Measurements from ENCODE around the gene XAGE5.
A peak's percentile ranks its signal among the peaks of the same experiment; 100 is the strongest.
"Not testable (repeated sequence)": the region's sequence is repeated elsewhere in the genome, so short reads cannot be mapped to it uniquely, and the experiment has no call there.

Gene XAGE5, protein sequence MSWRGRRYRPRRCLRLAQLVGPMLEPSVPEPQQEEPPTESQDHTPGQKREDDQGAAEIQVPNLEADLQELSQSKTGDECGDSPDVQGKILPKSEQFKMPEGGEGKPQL

DNA sequence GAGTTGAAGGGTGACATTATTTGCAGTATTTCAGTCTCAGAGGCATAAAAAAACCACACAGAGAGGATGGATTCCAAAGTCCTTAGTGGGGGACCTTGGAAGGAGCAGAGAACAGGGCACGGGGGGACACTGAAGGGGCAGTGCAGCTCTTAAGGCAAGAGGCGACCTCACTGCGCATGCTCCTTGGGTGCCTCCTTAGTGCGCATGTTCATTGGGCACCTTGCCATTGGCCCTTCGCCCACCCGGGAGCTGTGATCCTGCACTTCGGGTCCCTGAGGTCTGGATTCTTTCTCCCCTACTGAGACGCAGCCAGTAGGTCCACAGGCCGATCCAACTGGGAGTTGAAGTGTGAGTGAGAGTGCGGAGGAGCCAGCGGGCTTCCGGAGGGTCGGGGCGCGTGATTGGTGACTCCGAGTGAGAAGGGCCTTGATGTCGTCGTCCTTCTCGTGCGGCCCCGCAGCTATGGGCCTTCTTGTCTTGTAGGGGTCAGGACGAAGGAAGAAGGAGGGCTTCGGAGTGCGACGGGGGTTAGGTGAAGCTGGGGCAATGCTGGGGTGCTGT is at the start of gene XAGE5:
Gene XAGE5 (plus strand): TSS at position 223 of the 561 bp plus-strand sequence. CDS start 1,280 bp downstream, outside the sequence.
- DNase-seq (ENCODE audit: low read depth, low spot score), result no peak
- no peak within 1 kb of the TSS for H3K27ac ChIP-seq

- DNase-seq (ENCODE audit: low read depth, low spot score); H3K27ac ChIP-seq: not testable (repeated sequence)
Measured at GRCh38 chrX:52765983-52766382, 45.1 kb upstream of the XAGE5 start.

DNA sequence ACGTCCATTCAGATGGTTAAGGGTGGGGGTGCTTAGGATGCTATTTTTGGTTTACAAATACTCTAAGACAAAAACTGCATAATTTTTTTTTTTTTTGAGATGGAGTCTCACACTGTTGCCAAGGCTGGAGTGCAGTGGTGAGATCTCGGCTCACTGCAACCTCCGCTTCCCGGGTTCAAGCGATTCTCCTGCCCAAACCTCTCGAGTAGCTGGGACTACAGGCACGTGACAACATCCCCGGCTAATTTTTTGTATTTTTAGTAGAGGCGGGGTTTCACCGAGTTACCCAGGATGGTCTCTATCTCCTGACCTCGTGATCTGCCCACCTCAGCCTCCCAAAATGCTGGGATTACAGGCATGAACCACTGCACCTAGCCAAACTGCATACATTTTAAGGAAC is 37.6 kb upstream of the XAGE5 start:
- not testable (repeated sequence) for H3K27ac ChIP-seq

GRCh38 chrX:52797327-52797726 is 13.8 kb upstream of the XAGE5 start, which contains the start of gene SPANXN5:
SPANXN5 (minus strand) TSS chrX:52797427; CDS start chrX:52797348, 79 bp downstream.
- DNase-seq (ENCODE audit: low read depth, low spot score), result not testable (repeated sequence)
- peak within 1 kb of the TSS; percentile 51 for H3K27ac ChIP-seq

More for the DNA sequence above, 37.6 kb upstream of the XAGE5 start:
- DNase-seq (ENCODE audit: low read depth, low spot score), result not testable (repeated sequence)

DNA sequence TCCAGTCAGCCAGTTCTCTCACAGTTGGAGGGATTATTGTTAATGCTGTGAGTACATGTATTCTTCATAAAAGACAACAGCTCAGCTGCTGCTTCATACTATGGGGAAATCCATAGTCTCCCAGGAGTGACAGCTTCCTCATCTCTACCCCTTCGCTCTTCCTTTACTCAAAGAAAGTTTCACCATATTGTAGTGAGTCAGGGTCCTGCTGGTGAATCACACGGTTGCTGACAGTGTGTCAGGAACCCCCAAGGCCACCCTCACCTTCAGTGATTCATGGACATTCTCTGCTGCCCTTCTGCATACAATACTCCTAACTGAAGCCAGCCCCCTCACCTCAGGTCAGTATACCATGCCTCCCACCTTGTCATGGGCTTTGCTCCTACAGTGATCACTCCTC is 6.2 kb upstream of the XAGE5 start:
- H3K27ac ChIP-seq; DNase-seq (ENCODE audit: low read depth, low spot score): not testable (repeated sequence)

DNA sequence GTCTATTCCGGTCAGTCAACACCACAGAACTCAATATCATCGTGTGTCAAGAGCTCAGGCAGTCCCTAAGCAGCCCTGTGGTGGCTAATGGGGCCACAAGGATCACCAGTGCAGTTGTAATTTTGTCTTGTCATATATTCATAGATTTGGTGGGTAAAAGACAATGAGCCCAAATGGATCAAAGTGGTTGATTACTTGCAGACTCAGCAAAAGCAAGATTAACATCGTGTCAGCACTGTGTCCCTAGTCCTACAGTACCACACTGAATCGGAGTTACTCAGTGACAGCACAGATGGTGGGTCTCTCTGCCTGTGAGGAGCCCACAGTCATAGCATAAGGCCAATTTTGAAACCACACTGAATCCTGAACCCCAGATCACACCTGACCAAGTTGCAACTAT is 8.7 kb downstream of the XAGE5 start:
- DNase-seq (ENCODE audit: low read depth, low spot score), result no peak
- H3K27ac ChIP-seq, result no peak overlapping the region

DNA sequence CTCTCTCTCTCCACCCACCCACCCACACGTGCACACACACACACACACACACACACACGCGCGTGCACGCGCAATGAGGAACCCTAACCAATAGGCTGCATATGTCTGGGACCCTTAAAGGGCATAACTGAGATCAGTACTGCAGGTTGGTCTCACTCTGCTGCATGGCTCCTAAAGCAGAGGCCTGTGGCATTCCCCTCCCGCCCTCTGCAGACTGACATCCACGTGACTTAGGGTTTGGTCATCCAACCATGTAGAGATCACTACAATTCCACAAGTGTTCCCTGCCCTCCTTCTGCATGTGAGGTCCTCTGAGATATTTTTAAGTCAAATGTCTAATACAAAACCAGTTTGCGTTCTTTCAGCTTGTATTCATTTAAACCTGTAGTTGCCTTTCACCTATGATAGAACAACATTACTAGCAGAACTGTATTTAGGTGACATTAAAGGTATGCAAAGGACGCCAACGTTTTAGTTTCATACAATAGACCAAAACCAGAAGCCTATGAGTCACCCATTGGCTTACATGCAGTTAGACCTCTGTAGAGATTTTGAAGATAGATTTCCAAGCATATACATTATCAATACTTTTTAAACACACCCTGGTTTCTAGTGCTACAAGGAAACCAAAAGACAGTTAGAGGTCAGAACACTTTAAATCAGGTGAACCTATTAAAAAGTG is 10.1 kb downstream of the XAGE5 start:
- no peak for DNase-seq (ENCODE audit: low read depth, low spot score)
- H3K27ac ChIP-seq, result no peak overlapping the region

DNA sequence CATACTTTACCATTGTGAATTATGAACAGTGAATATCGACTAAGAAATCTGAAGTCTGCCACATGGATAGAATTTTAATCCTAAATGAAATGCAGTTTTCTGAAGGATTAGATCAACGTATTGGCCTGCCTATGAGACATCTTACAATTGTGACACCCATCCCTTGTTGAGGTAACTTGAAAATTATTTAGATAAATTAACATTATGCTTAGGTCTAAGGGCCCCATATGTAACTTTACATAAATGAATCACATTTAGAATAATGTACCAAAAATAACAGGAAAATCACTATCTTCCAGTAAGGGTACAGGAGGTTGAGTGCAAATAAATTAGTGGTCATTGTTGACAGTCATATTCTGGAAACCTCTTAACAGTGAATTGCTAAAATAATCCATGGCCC is 13.5 kb downstream of the XAGE5 start:
- no peak overlapping the region for H3K27ac ChIP-seq
- DNase-seq (ENCODE audit: low read depth, low spot score), result no peak

DNA sequence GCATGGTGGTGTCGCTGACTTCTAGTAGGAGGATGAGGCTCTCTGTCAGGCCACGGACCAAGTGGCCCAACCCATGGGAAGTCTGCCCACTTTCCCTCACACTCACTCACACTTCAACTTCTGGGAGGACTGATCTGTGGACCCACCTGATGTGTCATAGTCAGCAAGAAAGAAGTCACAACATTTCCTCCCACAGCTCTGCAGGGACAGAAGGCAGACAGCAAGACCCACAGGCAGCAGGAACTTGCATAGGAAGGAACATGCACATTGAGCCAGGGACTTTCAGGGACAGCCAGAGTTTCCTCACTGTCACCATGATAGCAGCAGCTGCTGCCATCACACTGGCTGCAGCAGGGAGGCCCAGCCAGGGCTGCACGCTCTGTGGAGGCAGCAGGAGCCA is 19.5 kb downstream of the XAGE5 start:
- no peak overlapping the region for H3K27ac ChIP-seq
- no peak for DNase-seq (ENCODE audit: low read depth, low spot score)

DNA sequence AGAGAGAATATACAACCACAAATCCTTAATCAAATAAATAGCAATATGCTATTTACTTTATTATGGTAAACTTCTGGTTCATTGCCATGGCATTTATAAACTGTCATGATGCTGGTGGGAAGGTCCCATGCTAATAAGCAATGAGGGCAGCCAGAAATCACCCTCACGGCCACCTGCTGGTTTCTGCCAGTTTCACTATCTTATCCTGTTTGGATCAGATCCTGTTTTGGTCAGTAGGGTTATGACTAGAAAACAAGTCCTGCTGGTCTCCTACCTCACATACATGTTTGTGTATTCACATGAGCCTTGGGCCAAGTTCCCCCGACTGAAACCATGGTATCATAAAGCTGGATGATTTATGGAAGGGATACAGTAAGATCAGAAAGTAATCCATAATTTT is 28.1 kb downstream of the XAGE5 start:
- no peak for DNase-seq (ENCODE audit: low read depth, low spot score)
- H3K27ac ChIP-seq, result no peak overlapping the region

DNA sequence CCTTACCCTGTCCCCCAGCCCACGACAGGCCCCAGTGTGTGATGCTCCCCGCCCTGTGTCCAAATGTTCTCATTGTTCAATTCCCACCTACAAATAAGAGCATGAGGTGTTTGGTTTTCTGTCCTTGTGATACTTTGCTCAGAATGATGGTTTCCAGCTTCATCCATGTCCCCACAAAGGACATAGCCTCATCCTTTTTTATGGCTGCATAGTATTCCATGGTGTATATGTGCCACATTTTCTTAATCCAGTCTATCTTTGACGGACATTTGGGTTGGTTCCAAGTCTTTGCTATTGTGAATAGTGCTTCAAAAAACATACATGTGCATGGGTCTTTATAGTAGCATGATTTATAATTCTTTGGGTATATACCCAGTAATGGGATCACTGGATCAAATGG is 32.5 kb downstream of the XAGE5 start:
- DNase-seq (ENCODE audit: low read depth, low spot score); H3K27ac ChIP-seq: not testable (repeated sequence)

DNA sequence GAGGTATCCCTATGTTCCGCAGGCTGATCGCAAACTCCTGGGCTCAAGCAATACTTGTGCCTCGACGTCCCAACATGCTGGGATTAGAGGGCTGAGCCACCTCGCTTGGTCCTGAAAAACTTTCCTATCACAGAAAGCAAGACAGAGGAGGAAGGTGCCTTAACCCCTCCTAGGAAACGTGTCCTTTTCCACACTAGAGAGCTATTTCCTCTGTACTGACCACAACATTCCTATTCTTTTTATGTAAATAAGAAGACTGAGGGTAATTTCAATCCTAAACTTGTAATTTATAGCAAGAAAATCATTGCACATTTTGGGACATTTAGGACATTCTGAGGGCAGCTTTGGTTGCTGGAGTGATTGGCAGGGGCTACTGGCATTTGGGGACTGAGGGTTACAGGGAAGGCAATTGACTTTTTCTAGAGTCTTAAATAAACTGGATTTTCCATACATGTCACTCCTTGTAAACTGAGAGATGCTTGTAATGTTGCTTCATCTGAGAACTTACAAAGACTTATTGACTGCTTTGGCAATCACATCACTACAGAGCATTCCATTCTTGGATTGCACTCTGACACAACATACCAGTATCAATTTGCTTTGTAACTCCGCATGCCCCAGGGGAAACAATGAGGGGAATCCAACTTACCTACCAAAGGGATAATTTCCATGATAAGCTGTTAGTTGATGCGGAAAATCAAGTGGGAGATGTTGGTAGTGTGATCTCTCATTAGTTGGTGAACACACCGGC is 41.2 kb downstream of the XAGE5 start:
- peak overlapping the region; percentile 69 for H3K27ac ChIP-seq
- no peak for DNase-seq (ENCODE audit: low read depth, low spot score)

DNA sequence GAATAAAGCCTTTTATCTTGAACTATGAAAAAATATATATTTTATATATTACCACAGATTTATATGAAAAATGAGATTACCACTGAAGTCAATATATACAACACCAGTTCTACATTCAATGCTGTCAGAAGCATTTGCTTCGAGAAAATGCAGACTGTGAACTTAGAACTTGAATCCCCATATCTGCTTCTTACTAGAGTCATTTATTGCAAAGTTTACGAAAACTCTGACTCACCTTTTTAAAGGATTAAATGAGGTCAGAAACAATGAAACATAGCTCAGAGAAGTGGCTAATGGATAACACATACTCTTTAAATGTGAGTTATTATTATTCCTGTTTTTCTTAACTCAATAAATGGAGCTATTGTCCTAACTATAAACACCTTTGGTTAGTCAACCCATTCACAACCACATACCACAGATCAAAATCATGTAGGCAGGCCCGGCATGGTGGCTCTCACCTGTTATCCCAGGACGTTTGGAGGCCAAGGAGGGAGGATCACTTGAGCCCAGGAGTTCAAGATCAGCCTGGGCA is 46.0 kb downstream of the XAGE5 start:
- peak overlapping the region; percentile 15 for H3K27ac ChIP-seq
- DNase-seq (ENCODE audit: low read depth, low spot score), result not testable (repeated sequence)

DNA sequence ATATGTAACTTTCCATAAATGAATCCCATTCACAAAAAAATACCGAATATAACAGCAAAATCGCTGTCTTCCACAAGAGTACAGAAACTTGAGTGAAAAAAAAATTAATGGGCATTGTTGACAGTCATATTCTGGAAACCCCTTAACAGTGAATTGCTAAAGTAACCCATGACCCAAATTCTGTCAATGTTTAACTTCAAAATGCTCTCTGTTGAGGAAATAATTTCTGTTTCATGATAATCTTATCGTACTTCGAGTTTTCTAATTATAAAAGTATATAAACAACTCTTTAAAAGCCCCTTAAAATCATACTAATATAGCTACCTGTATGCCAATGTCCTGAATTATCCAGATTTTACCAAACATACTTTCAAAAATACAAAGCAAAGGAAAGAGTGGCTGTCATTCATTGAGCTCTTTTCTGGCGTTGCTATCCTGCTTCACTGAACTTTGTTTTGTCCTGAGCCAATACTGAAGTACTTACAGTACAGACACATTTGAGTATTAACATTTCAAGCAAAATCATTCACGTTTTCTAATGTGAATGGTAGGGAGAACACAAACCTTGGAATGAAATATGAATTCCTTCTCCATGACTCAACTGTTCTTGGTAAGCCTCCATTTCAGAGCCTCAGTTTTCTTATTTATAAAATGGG is 54.4 kb downstream of the XAGE5 start:
- no peak for DNase-seq (ENCODE audit: low read depth, low spot score)
- H3K27ac ChIP-seq, result no peak overlapping the region
